ENCODE results near the gene C5orf47.

The C5orf47 gene

GRCh38 chr5:174022384-174023095, 33.6 kb downstream of the C5orf47 start:
- no peak for DNase-seq (ENCODE audit: low read depth in 2 of 3, low spot score in 1 of 3)

GRCh38 chr5:174030286-174030685, 41.3 kb downstream of the C5orf47 start:
- DNase-seq (ENCODE audit: low read depth in 2 of 3, low spot score in 1 of 3) = no peak

GRCh38 chr5:174044466-174045254, 55.7 kb downstream of the C5orf47 start:
- DNase-seq (ENCODE audit: low read depth in 2 of 3, low spot score in 1 of 3) = no peak

- peak; percentile 11 to 14 (median 13) for DNase-seq (ENCODE audit: low read depth in 2 of 3, low spot score in 1 of 3)
Observed at GRCh38 chr5:174045470-174046025, 56.6 kb downstream of the C5orf47 start, which contains the start of gene NSG2. TSS of gene NSG2 (plus strand) at chr5:174045706. CDS start at chr5:174046756, 1,050 bp downstream.

GRCh38 chr5:174046558-174046957, 57.6 kb downstream of the C5orf47 start:
- DNase-seq (ENCODE audit: low read depth in 2 of 3, low spot score in 1 of 3) = no peak

- no peak for DNase-seq (ENCODE audit: low read depth in 2 of 3, low spot score in 1 of 3)
Observed at GRCh38 chr5:174047472-174048099, 58.6 kb downstream of the C5orf47 start.

- DNase-seq (ENCODE audit: low read depth in 2 of 3, low spot score in 1 of 3) = no peak
Observed at GRCh38 chr5:174052636-174053035, 63.7 kb downstream of the C5orf47 start.

- DNase-seq (ENCODE audit: low read depth in 2 of 3, low spot score in 1 of 3) = no peak
Observed at GRCh38 chr5:174053905-174054304, 64.9 kb downstream of the C5orf47 start.
